ENCODE data around the gene ROS1.
"Not testable (repeated sequence)": the region's sequence is repeated elsewhere in the genome, so short reads cannot be mapped to it uniquely, and the experiment has no call there.

The ROS1 gene

DNA sequence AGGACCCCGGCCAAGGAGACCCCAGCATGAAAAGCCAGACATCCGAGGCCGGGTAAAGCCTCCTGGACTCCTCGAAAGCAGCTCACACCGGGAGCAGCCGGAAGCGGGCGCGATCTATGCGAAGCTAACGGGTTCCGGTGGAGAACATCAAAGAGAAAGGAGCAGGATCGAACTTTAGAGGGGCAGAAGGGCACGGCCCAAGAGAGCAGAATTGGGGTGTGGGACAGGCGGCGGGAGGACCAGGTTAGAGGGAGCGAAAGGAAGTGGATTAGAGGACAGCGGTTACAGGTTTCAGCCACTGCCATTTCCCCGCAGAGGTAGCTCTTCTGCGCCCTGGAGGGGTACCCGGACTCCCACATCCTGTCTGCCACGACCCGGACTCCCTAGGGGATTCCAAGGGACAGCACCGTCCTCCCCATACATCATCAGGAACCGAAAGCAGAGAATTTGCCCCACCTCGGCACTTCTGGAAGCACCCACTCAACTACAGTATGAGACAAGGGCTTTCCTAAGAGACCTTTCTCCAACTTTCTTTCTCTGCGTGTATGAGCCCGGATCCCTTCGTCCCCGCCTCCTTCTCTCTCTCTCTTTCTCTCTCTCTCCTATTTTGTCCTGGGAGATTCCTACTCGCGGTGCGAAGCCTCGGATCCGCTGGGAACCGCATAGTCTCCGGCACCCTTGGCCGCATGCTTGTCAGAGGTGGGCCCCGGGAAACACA lies 160.9 kb downstream of the ROS1 start:
- peak; percentile 22 for DNase-seq

DNA sequence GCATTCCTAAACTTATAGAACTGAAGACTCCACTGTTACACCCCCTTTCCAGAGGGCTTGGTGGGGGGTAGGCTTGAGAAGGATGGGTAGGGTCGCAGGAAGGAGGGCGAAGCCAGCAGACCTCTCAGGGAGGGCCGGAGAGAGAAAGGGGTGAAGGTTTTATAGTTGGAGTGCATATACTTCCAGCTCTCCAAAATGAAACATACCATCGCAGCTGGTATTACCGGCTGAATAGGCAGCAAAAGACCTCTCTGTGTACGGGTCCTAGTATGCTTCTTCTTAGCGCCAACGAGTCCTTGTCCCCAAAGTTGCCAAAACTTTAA lies 161.4 kb downstream of the ROS1 start:
- no peak for DNase-seq

GRCh38 chr6:117263353-117263927 lies 162.3 kb downstream of the ROS1 start:
- no peak for DNase-seq

GRCh38 chr6:117262799-117263198 lies 162.9 kb downstream of the ROS1 start:
- no peak for DNase-seq

- DNase-seq, result no peak
Observed at GRCh38 chr6:117253785-117254184, 172.0 kb downstream of the ROS1 start.

DNA sequence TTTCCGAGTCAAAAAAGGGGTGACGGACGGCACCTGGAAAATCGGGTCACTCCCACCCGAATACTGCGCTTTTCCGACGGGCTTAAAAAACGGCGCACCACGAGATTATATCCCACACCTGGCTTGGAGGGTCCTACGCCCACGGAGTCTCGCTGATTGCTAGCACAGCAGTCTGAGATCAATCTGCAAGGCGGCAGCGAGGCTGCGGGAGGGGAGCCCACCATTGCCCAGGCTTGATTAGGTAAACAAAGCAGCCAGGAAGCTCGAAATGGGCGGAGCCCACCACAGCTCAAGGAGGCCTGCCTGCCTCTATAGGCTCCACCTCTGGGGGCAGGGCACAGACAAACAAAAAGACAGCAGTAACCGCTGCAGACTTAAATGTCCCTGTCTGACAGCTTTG lies 180.8 kb downstream of the ROS1 start:
- not testable (repeated sequence) for DNase-seq

GRCh38 chr6:117244571-117244970 lies 181.2 kb downstream of the ROS1 start:
- not testable (repeated sequence) for DNase-seq

All from stimulated activated CD4-positive, alpha-beta T cell treated with anti-CD3 and anti-CD28 coated beads, Interleukin-15, amount 100 ng/mL, for 24 hours (primary cell).